ENCODE data around the gene SH2D5.

The SH2D5 gene

GRCh38 chr1:20710469-20711284 lies 21.8 kb downstream of the SH2D5 start:
- no peak overlapping the region for H3K27ac ChIP-seq (ENCODE audit: low read depth, low read length)
- H3K27me3 ChIP-seq (ENCODE audit: control insufficient read depth, insufficient read depth, low read length) = no peaks in the 10 kb centered on the region
- H3K4me3 ChIP-seq (ENCODE audit: low read depth, low read length) = no peak overlapping the region
- H3K36me3 ChIP-seq (ENCODE audit: control insufficient read depth, insufficient read depth, low read length) = peaks cover 14% of the 10 kb centered on the region; the same call in 1 of the 2 replicates
- H3K4me1 ChIP-seq (ENCODE audit: control insufficient read depth, insufficient read depth, low read length) = no peaks in the 10 kb centered on the region
- no peaks in the 10 kb centered on the region for H3K9me3 ChIP-seq (ENCODE audit: control insufficient read depth, insufficient read depth, low read depth, low read length)
- no peak overlapping the region for H3K9ac ChIP-seq (ENCODE audit: low read length)

DNA sequence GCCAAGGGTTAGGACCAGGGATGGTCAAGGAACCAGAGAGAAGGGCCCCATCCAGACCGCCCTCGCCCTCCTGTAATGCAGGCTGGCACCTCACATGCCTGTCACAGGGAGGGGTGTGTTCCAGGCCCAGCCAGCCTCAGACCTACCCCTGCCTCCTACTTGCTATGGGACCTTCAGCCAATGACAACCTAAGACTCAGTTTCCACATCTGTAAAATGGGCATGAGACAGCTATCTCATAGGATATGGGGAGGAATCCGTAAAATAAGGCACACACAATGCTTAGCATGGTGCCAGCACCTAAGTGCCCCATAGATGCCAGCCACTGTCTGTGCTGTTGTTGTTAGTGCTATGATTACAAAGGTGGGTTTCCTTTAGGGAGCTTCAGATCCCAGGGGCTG lies 22.6 kb downstream of the SH2D5 start:
- Histone ChIP-seq H3K9ac (ENCODE audit: low read length) (no peak overlapping the region), H3K4me3 (ENCODE audit: low read depth, low read length) (no peak overlapping the region)

GRCh38 chr1:20708891-20709290 lies 23.6 kb downstream of the SH2D5 start:
- Histone ChIP-seq H3K27me3 (ENCODE audit: control insufficient read depth, insufficient read depth, low read length) (no peaks in the 10 kb centered on the region), H3K36me3 (ENCODE audit: control insufficient read depth, insufficient read depth, low read length) (peaks cover 24% of the 10 kb centered on the region; the same call in 1 of the 2 replicates)

More for the DNA sequence above, 22.6 kb downstream of the SH2D5 start:
- peaks cover 15% of the 10 kb centered on the region; the same call in 1 of the 2 replicates for H3K36me3 ChIP-seq (ENCODE audit: control insufficient read depth, insufficient read depth, low read length)
- H3K27ac ChIP-seq (ENCODE audit: low read depth, low read length) = no peak overlapping the region
- H3K4me1 ChIP-seq (ENCODE audit: control insufficient read depth, insufficient read depth, low read length) = no peaks in the 10 kb centered on the region
- H3K27me3 ChIP-seq (ENCODE audit: control insufficient read depth, insufficient read depth, low read length) = no peaks in the 10 kb centered on the region
- no peaks in the 10 kb centered on the region for H3K9me3 ChIP-seq (ENCODE audit: control insufficient read depth, insufficient read depth, low read depth, low read length)

DNA sequence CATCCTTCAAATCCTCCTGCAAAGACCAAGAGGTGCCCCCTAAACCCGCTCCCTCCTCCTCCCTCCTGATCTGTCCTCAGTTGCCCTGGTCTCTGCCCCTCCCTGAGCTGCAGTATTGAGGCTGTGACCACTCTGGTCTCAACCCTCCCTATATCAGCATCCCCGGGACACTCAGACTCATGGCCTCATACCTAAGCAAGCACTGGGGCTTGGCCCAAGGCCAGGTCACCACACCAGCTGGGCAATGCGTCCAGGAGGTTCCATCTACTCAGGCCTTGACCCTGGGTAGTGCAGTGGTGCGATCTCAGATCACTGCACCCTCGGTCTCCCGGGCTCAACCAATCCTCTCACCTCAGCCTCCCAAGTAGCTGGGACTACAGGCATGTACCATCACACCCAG lies 24.4 kb downstream of the SH2D5 start:
- Histone ChIP-seq H3K4me1 (ENCODE audit: control insufficient read depth, insufficient read depth, low read length) (no peaks in the 10 kb centered on the region), H3K9me3 (ENCODE audit: control insufficient read depth, insufficient read depth, low read depth, low read length) (no peaks in the 10 kb centered on the region), H3K4me3 (ENCODE audit: low read depth, low read length) (no peak overlapping the region), H3K36me3 (ENCODE audit: control insufficient read depth, insufficient read depth, low read length) (peaks cover 27% of the 10 kb centered on the region; the same call in 1 of the 2 replicates), H3K27ac (ENCODE audit: low read depth, low read length) (no peak overlapping the region), H3K27me3 (ENCODE audit: control insufficient read depth, insufficient read depth, low read length) (no peaks in the 10 kb centered on the region), H3K9ac (ENCODE audit: low read length) (no peak overlapping the region)

More at GRCh38 chr1:20708891-20709290, 23.6 kb downstream of the SH2D5 start:
- Histone ChIP-seq H3K9me3 (ENCODE audit: control insufficient read depth, insufficient read depth, low read depth, low read length) (no peaks in the 10 kb centered on the region), H3K9ac (ENCODE audit: low read length) (no peak overlapping the region), H3K27ac (ENCODE audit: low read depth, low read length) (no peak overlapping the region), H3K4me3 (ENCODE audit: low read depth, low read length) (no peak overlapping the region), H3K4me1 (ENCODE audit: control insufficient read depth, insufficient read depth, low read length) (no peaks in the 10 kb centered on the region)

DNA sequence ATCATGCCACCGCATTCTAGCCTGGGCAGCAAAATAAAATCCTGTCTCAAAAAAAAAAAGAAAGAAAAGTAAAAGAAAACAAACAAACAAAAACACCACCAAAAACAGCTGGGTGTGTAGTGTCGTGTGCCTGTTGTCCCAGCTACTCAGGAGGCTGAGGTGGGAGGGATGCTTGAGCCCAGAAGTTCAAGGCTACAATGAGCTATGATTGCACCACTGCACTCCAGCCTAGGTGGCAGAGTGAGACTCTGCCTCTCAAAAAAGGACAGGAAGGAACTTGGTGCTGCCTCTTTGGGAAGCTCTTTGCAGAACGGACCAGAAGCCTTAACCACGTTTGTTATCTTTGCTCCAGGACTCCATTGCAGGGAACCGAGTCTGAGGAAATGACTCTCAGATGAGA lies 25.7 kb downstream of the SH2D5 start:
- Histone ChIP-seq H3K9me3 (ENCODE audit: control insufficient read depth, insufficient read depth, low read depth, low read length) (no peaks in the 10 kb centered on the region), H3K9ac (ENCODE audit: low read length) (no peak overlapping the region), H3K27ac (ENCODE audit: low read depth, low read length) (no peak overlapping the region), H3K4me1 (ENCODE audit: control insufficient read depth, insufficient read depth, low read length) (no peaks in the 10 kb centered on the region), H3K27me3 (ENCODE audit: control insufficient read depth, insufficient read depth, low read length) (no peaks in the 10 kb centered on the region), H3K4me3 (ENCODE audit: low read depth, low read length) (no peak overlapping the region), H3K36me3 (ENCODE audit: control insufficient read depth, insufficient read depth, low read length) (peaks cover 31% of the 10 kb centered on the region; the same call in 1 of the 2 replicates)

- Histone ChIP-seq H3K4me1 (ENCODE audit: control insufficient read depth, insufficient read depth, low read length) (no peaks in the 10 kb centered on the region), H3K36me3 (ENCODE audit: control insufficient read depth, insufficient read depth, low read length) (peaks cover 31% of the 10 kb centered on the region; the same call in 1 of the 2 replicates), H3K9ac (ENCODE audit: low read length) (no peak overlapping the region), H3K27me3 (ENCODE audit: control insufficient read depth, insufficient read depth, low read length) (no peaks in the 10 kb centered on the region), H3K9me3 (ENCODE audit: control insufficient read depth, insufficient read depth, low read depth, low read length) (no peaks in the 10 kb centered on the region), H3K4me3 (ENCODE audit: low read depth, low read length) (no peak overlapping the region), H3K27ac (ENCODE audit: low read depth, low read length) (no peak overlapping the region)
These were observed 27.2 kb downstream of the SH2D5 start for GRCh38 chr1:20705203-20705755.

DNA sequence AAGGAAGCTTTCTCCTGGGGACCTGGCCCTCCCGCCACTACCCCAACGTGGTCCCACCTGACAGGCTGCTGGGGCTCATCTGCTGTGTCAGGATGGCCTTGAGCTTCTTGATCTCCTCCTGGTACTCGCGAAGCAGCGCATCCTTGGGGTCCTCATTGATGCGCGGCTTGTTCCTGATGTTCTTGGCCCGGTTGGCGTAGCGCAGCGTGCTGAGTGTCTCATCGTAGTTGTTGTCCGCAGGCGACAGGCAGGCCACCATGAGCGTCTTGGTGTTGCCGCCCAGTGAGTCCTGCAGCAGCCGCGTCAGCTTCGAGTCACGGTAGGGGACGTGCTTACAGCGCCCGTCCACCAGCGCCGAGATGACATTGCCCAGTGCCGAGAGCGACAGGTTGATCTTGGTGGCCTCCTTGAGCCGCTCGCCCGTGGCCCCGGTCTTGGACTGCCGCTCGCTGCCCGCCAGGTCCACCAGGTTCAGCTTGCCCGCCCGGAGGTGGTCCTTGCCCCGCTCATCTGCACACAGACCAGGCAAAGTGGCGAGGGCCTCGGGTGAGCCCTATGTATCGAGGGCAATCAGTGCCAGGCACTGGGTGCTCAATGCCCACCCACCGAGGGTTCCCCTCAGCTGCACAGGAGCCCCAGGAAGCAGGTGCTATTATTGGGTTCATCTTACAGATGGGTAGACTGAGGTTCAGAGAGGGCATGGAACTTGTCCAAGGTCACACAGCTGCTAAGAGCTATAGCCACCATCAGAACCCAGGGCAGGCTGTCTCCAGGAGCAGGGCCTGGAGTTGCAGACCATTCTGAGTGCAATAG lies 27.9 kb downstream of the SH2D5 start:
- no peak overlapping the region for H3K4me3 ChIP-seq (ENCODE audit: low read depth, low read length)
- no peaks in the 10 kb centered on the region for H3K4me1 ChIP-seq (ENCODE audit: control insufficient read depth, insufficient read depth, low read length)
- no peaks in the 10 kb centered on the region for H3K9me3 ChIP-seq (ENCODE audit: control insufficient read depth, insufficient read depth, low read depth, low read length)
- peaks cover 26% of the 10 kb centered on the region; the same call in 1 of the 2 replicates for H3K36me3 ChIP-seq (ENCODE audit: control insufficient read depth, insufficient read depth, low read length)
- H3K27me3 ChIP-seq (ENCODE audit: control insufficient read depth, insufficient read depth, low read length) = no peaks in the 10 kb centered on the region
- H3K9ac ChIP-seq (ENCODE audit: low read length) = no peak overlapping the region
- no peak overlapping the region for H3K27ac ChIP-seq (ENCODE audit: low read depth, low read length)

DNA sequence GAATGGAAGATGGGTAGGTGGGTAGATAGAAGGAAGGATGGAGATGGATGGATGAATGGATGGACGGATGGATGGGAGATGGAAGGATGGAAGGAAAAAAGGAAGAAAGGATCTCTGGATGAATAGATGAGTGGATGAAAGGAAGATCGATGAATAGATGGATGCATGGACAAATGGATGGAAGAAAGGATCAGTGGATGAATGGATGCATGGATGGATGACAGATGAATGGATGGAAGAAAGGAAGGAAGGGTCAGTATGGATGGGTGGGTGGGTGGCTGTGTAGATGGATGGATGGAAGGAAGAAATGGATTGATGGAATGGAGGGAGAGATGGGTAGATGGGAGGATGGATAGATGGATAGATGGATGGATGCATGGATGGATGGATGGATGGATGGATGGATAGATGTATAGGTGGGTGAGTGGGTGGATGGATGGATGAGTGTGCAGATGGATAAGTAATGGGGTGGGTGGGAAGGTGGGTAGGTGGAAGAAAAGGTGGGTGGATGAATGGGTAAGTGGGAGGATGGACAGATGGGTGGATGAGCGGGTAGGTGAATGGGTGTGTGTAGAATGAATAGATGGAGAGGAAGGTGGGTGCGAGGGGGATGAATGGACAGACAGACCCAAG lies 29.3 kb downstream of the SH2D5 start:
- Histone ChIP-seq H3K9ac (ENCODE audit: low read length) (no peak overlapping the region), H3K9me3 (ENCODE audit: control insufficient read depth, insufficient read depth, low read depth, low read length) (no peaks in the 10 kb centered on the region), H3K4me3 (ENCODE audit: low read depth, low read length) (no peak overlapping the region), H3K36me3 (ENCODE audit: control insufficient read depth, insufficient read depth, low read length) (peaks cover 18% of the 10 kb centered on the region; the same call in 1 of the 2 replicates), H3K27ac (ENCODE audit: low read depth, low read length) (no peak overlapping the region), H3K4me1 (ENCODE audit: control insufficient read depth, insufficient read depth, low read length) (peaks cover 1% of the 10 kb centered on the region; the same call in 1 of the 2 replicates), H3K27me3 (ENCODE audit: control insufficient read depth, insufficient read depth, low read length) (no peaks in the 10 kb centered on the region)

GRCh38 chr1:20702416-20702815 lies 30.1 kb downstream of the SH2D5 start:
- no peaks in the 10 kb centered on the region for H3K9me3 ChIP-seq (ENCODE audit: control insufficient read depth, insufficient read depth, low read depth, low read length)
- H3K4me3 ChIP-seq (ENCODE audit: low read depth, low read length) = no peak overlapping the region
- H3K9ac ChIP-seq (ENCODE audit: low read length) = no peak overlapping the region
- peaks cover 17% of the 10 kb centered on the region; the same call in 1 of the 2 replicates for H3K36me3 ChIP-seq (ENCODE audit: control insufficient read depth, insufficient read depth, low read length)
- H3K27me3 ChIP-seq (ENCODE audit: control insufficient read depth, insufficient read depth, low read length) = no peaks in the 10 kb centered on the region
- peaks cover 9% of the 10 kb centered on the region; the same call in 1 of the 2 replicates for H3K4me1 ChIP-seq (ENCODE audit: control insufficient read depth, insufficient read depth, low read length)
- no peak overlapping the region for H3K27ac ChIP-seq (ENCODE audit: low read depth, low read length)

- Histone ChIP-seq H3K9me3 (ENCODE audit: control insufficient read depth, insufficient read depth, low read depth, low read length) (no peaks in the 10 kb centered on the region), H3K4me1 (ENCODE audit: control insufficient read depth, insufficient read depth, low read length) (peaks cover 11% of the 10 kb centered on the region; the same call in 1 of the 2 replicates), H3K27me3 (ENCODE audit: control insufficient read depth, insufficient read depth, low read length) (no peaks in the 10 kb centered on the region), H3K27ac (ENCODE audit: low read depth, low read length) (no peak overlapping the region), H3K36me3 (ENCODE audit: control insufficient read depth, insufficient read depth, low read length) (peaks cover 17% of the 10 kb centered on the region; the same call in 1 of the 2 replicates), H3K9ac (ENCODE audit: low read length) (no peak overlapping the region), H3K4me3 (ENCODE audit: low read depth, low read length) (no peak overlapping the region)
These were observed 30.7 kb downstream of the SH2D5 start for GRCh38 chr1:20701847-20702246.

Data from HUES6 (cell line).